Mononuclear cell (primary cell): ENCODE data around the gene ATP6V0D1. TPM values are rescaled to one million over a fixed set of nuclear protein-coding genes. Genes with fewer than 3 reads are reported as not detected.

Experiments
- H3K27me3 ChIP-seq: 2 replicates; pipeline ENCODE4 v1.6.0; 2011; ENCODE audit warnings: low read length, control low read depth; ENCODE audit not compliant: insufficient read depth
- H3K4me1 ChIP-seq: 2 replicates; pipeline ENCODE4 v1.5.1; 2011; ENCODE audit warnings: mild to moderate bottlenecking, low read length, control low read depth; ENCODE audit not compliant: insufficient read depth
- H3K4me3 ChIP-seq: 2 replicates; pipeline ENCODE4 v1.5.1; 2011; ENCODE audit warnings: mild to moderate bottlenecking, low read length, moderate library complexity
- H3K9me3 ChIP-seq: 2 replicates; pipeline ENCODE4 v1.5.1; 2011; ENCODE audit warnings: low read depth, mild to moderate bottlenecking, control low read depth, low read length
- total RNA-seq: library from RNA; depleted of rRNA; stranded (reverse); fragments of >200 nt; gene quantifications from one replicate; pipeline ENCODE4 v1.2.3, GENCODE V29; 2012

Gene ATP6V0D1
- total RNA-seq, 1 donor: 113 TPM

DNA sequence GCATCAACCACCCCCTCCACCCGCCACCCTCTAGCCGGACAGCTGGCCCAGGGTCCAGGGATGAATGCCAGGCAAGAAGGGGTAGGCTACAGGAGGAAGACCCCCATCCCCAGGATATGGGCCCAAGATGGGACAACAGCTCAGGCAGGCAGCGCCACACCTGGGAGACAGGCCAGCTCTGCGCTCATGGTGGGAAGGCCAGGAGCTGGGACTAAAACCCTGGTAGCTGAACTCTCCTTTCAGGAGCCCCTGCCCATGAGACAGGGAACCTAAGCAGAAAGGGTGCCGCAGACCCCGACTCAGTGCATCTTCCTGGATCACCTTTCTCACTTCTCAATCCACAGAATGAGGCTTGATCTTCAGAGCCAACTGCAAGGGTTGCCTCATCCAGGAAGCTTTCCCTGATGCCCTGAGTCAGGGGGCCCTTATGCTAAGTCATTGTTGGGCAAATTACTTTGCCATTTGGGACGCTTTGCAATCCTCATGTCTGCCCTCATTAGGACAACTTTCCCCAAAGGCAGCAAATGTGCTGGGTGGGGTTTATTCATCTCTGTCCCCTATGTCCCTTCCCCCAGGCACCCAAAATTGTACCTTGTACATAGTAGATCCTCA is 73.7 kb downstream of the ATP6V0D1 start:
- Histone ChIP-seq H3K4me1 (no peaks in the 10 kb centered on the region), H3K27me3 (no peaks in the 10 kb centered on the region), H3K9me3 (no peaks in the 10 kb centered on the region), H3K4me3 (no peak overlapping the region)

DNA sequence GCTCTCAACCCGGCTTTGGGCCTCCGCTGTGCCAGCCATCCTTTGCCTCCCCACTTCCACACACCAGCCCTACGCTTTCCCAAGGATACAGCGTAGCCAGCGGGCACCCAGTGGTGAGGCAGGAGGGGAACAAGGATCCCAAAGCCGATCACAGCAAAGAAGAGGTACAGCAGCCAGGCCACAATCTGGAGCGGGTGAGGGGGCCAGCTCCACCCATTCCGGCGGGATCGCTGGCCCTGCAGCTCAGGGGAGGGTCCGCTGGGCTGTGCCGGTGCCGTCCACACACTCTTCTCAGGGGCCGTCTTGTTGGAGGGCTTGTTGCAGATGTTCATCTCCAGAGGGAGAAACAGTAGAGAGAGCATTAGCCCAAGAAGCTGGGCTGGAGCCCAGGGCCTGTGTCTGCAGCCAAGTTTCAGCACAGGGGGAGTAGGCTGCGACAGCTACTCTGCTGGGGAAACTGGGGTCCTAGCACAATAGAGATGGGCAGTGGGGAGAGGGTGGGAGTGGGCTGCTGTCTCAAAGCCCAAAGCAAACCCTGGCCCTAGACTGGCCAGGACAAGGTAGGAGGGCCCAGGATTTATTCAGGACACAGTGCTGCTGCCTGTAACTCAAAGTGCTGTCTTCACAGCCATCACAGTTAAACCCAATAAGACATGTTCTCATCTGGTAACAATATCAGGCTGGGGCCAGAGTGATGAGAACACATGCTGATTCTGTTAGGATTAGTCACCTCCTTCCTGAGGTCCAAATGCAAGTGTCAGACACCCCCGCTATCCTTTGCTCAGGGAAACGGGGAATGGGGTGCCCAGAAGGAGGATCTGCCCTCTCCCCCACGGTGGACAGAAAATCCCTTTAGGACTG is 74.6 kb downstream of the ATP6V0D1 start:
- H3K27me3 ChIP-seq: no peaks in the 10 kb centered on the region
- H3K4me1 ChIP-seq: no peaks in the 10 kb centered on the region
- H3K4me3 ChIP-seq: no peak overlapping the region
- no peaks in the 10 kb centered on the region for H3K9me3 ChIP-seq

- Histone ChIP-seq H3K9me3 (no peaks in the 10 kb centered on the region), H3K4me1 (no peaks in the 10 kb centered on the region), H3K4me3 (no peak overlapping the region), H3K27me3 (no peaks in the 10 kb centered on the region)
Measured at GRCh38 chr16:67405336-67405735, 75.6 kb downstream of the ATP6V0D1 start.

DNA sequence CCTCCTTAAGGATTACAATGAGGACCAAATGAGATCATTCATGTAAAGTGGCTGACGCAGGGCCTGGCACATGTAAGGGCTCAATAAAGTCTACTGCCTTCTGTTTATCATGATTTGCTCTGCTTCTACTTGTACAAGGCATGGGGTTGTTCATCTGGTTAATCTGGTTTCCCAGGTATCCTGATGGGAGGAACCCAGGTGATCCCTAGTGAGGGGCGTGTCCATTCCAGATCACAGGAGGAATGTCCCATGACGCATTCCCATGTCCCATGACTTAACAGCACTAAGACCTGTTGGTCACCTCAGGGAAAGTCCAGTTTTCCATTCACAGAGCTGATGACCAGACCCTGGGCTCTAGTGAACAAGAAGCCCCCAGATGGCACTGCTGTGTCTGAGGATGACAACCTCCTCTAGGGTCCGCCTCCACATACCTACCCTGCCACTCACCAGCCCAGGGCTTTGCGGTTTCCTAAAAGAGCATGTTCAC is 76.2 kb downstream of the ATP6V0D1 start:
- Histone ChIP-seq H3K27me3 (no peaks in the 10 kb centered on the region), H3K4me1 (no peaks in the 10 kb centered on the region), H3K4me3 (no peak overlapping the region), H3K9me3 (no peaks in the 10 kb centered on the region)

- Histone ChIP-seq H3K27me3 (no peaks in the 10 kb centered on the region), H3K4me1 (no peaks in the 10 kb centered on the region), H3K4me3 (no peak overlapping the region), H3K9me3 (no peaks in the 10 kb centered on the region)
Measured at GRCh38 chr16:67403976-67404555, 76.9 kb downstream of the ATP6V0D1 start.

- no peaks in the 10 kb centered on the region for H3K27me3 ChIP-seq
- H3K9me3 ChIP-seq: no peaks in the 10 kb centered on the region
- H3K4me1 ChIP-seq: peaks cover 1% of the 10 kb centered on the region
- no peak overlapping the region for H3K4me3 ChIP-seq
Measured at GRCh38 chr16:67400901-67401300, 80.1 kb downstream of the ATP6V0D1 start.

GRCh38 chr16:67399749-67400704 is 80.9 kb downstream of the ATP6V0D1 start:
- H3K4me1 ChIP-seq: peaks cover 10% of the 10 kb centered on the region
- no peaks in the 10 kb centered on the region for H3K9me3 ChIP-seq
- no peak overlapping the region for H3K4me3 ChIP-seq
- peaks cover 5% of the 10 kb centered on the region for H3K27me3 ChIP-seq

DNA sequence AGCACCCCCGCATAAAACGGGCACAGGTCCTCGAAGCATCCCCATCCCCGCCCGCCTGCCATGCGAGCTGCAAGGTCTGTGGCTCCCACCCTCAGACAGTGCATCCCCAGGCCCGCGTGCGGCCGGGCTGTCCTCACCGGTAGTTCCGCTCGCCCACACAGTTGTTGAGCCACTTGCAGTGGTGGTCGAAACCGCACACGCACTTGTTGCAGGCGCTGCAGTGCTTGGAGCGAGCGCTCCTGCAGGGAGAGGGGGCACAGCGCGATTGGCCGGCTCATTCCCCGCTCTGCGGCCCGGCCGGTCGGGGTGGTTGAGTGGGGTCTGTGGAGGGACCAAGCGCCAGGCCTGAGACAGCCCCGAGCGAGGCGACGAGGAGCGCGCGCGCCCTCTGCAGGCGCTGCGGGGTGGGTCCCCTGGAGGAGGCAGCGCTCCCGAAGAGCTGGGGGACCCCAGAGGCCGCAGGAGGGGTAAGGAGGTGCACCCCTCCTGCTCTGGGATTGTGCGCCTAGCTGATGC is 81.7 kb downstream of the ATP6V0D1 start:
- Histone ChIP-seq H3K27me3 (peaks cover 7% of the 10 kb centered on the region), H3K4me1 (peaks cover 18% of the 10 kb centered on the region), H3K9me3 (no peaks in the 10 kb centered on the region), H3K4me3 (no peak overlapping the region)

GRCh38 chr16:67398546-67399217 is 82.3 kb downstream of the ATP6V0D1 start:
- Histone ChIP-seq H3K27me3 (peaks cover 13% of the 10 kb centered on the region), H3K4me1 (peaks cover 24% of the 10 kb centered on the region), H3K9me3 (no peaks in the 10 kb centered on the region), H3K4me3 (no peak overlapping the region)

GRCh38 chr16:67397812-67398545 is 83.0 kb downstream of the ATP6V0D1 start:
- Histone ChIP-seq H3K4me1 (peaks cover 31% of the 10 kb centered on the region), H3K27me3 (peaks cover 18% of the 10 kb centered on the region), H3K9me3 (no peaks in the 10 kb centered on the region), H3K4me3 (no peak overlapping the region)

DNA sequence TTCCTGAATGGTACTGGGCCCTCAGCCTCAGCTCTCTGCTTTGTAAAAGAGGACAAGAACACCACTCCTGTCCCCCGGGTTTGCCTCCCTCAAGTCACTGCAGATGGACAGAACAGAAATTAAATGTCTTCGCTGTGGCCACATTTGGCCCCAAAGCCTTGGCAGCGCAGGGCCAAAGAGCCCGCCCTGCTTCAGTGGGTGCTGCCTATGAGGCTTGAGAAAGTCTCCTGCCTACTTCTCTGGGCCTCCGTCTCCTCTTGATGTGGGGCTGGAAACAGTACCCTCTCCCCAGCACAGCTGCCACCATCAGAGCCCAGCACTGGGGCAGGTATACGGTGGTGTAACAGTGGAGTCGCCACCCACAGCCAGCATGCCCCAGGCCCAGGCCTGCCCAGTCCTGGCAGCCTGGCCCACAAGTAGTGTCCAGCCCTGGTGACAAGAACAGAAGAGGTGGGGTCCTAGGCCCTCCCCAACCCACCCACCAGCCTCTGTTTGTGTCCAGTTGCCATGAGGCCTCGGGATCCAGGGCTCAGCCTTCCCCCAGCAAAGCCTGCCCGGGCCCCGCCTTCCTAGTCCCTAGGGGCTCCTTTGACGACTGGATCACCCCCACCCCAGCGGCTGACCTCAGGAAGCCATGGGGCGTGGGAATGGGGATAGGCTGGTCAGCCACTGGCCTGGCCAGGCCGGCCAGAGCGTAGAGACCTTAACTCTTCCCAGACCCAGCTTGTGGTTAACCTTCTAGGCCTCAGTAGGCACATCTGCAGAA is 83.7 kb downstream of the ATP6V0D1 start:
- no peak overlapping the region for H3K4me3 ChIP-seq
- H3K27me3 ChIP-seq: peaks cover 22% of the 10 kb centered on the region
- H3K4me1 ChIP-seq: peaks cover 38% of the 10 kb centered on the region
- no peaks in the 10 kb centered on the region for H3K9me3 ChIP-seq

GRCh38 chr16:67396159-67397035 is 84.6 kb downstream of the ATP6V0D1 start:
- H3K4me3 ChIP-seq: no peak overlapping the region
- H3K4me1 ChIP-seq: peaks cover 46% of the 10 kb centered on the region
- H3K9me3 ChIP-seq: no peaks in the 10 kb centered on the region
- peaks cover 22% of the 10 kb centered on the region for H3K27me3 ChIP-seq
